ENCODE results near the gene GALNT17.

DNA sequence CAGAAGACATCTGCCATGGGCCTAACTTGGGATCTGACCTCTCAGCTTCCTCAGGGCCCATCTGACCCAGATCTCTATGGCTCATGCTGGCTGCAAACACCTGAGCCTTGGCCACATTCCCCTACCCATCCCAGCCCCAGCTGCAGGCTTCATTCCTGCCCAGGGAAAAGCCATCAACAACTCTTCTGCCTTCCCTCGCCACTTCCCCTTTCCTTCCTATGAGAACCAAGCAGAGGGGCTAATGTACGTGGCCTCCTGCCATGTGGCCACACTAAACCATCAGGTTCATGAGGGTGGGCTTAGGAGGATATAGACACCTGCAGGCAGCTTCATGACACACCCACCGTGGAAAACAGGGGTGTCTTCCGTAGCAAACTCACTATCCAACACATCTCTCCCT, 312.2 kb downstream of the GALNT17 start:
- TF ChIP-seq, protein P1, sequence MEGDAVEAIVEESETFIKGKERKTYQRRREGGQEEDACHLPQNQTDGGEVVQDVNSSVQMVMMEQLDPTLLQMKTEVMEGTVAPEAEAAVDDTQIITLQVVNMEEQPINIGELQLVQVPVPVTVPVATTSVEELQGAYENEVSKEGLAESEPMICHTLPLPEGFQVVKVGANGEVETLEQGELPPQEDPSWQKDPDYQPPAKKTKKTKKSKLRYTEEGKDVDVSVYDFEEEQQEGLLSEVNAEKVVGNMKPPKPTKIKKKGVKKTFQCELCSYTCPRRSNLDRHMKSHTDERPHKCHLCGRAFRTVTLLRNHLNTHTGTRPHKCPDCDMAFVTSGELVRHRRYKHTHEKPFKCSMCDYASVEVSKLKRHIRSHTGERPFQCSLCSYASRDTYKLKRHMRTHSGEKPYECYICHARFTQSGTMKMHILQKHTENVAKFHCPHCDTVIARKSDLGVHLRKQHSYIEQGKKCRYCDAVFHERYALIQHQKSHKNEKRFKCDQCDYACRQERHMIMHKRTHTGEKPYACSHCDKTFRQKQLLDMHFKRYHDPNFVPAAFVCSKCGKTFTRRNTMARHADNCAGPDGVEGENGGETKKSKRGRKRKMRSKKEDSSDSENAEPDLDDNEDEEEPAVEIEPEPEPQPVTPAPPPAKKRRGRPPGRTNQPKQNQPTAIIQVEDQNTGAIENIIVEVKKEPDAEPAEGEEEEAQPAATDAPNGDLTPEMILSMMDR (IDR thresholded peaks at IDR 0.05), result no peak
- TF ChIP-seq POLR2A (IDR thresholded peaks at IDR 0.05), result no peak
